ENCODE measurements around the gene DMPK. TPM values are rescaled to one million over a fixed set of nuclear protein-coding genes. Genes with fewer than 3 reads are reported as not detected.

Gene DMPK
- total and polyA plus RNA-seq, 5 donors from 2014 or later: 0.61 to 68.1 (median 1.5) TPM

- no peaks in the 10 kb centered on the region for H3K9me3 ChIP-seq (ENCODE audit: control insufficient read depth in 2 of 2, low read length in 2 of 2)
- no peak overlapping the region for H3K27ac ChIP-seq (ENCODE audit: insufficient read depth, low read length, poor library complexity, severe bottlenecking)
- peaks cover 0 to 13% (median 3%) of the 10 kb centered on the region in 4 donors for H3K4me1 Mint-ChIP-seq
- H3K27me3 Mint-ChIP-seq: peaks cover 9% of the 10 kb centered on the region
- H3K4me3 Mint-ChIP-seq: no peak overlapping the region
- H3K36me3 ChIP-seq (ENCODE audit: control insufficient read depth, insufficient read depth, low read length): no peaks in the 10 kb centered on the region
- DNase-seq: no peak
- no peaks in the 10 kb centered on the region for H3K36me3 Mint-ChIP-seq
- no peaks in the 10 kb centered on the region for H3K9me3 Mint-ChIP-seq
- peaks cover 27% of the 10 kb centered on the region for H3K4me1 ChIP-seq (ENCODE audit: control insufficient read depth, insufficient read depth, low read length, poor library complexity, severe bottlenecking)
- no peaks in the 10 kb centered on the region for H3K27me3 ChIP-seq (ENCODE audit: control insufficient read depth, insufficient read depth, low read length)
- no peak for ATAC-seq (ENCODE audit: low read depth in 2 of 2)
- H3K27ac Mint-ChIP-seq: peak overlapping the region in 1 of 3 donors; percentile 82
- H3K4me3 ChIP-seq (ENCODE audit: low read depth, low read length): no peak overlapping the region
Observed at GRCh38 chr19:45765702-45766295, 16.5 kb downstream of the DMPK start.

GRCh38 chr19:45764945-45765701 lies 17.2 kb downstream of the DMPK start:
- peaks cover 0 to 8% (median 3%) of the 10 kb centered on the region in 4 donors for H3K4me1 Mint-ChIP-seq
- H3K4me3 Mint-ChIP-seq: peak overlapping the region in 3 of 4 donors; percentile 65 to 77 (median 74)
- H3K9me3 Mint-ChIP-seq: no peaks in the 10 kb centered on the region
- no peak for ATAC-seq (ENCODE audit: low read depth in 2 of 2)
- DNase-seq: no peak
- H3K27ac ChIP-seq (ENCODE audit: insufficient read depth, low read length, poor library complexity, severe bottlenecking): no peak overlapping the region
- no peaks in the 10 kb centered on the region for H3K27me3 ChIP-seq (ENCODE audit: control insufficient read depth, insufficient read depth, low read length)
- no peaks in the 10 kb centered on the region for H3K9me3 ChIP-seq (ENCODE audit: control insufficient read depth in 2 of 2, low read length in 2 of 2)
- no peak overlapping the region for H3K4me3 ChIP-seq (ENCODE audit: low read depth, low read length)
- H3K36me3 ChIP-seq (ENCODE audit: control insufficient read depth, insufficient read depth, low read length): no peaks in the 10 kb centered on the region
- no peaks in the 10 kb centered on the region for H3K36me3 Mint-ChIP-seq
- peaks cover 9% of the 10 kb centered on the region for H3K27me3 Mint-ChIP-seq
- no peak overlapping the region for H3K27ac Mint-ChIP-seq
- peaks cover 21% of the 10 kb centered on the region for H3K4me1 ChIP-seq (ENCODE audit: control insufficient read depth, insufficient read depth, low read length, poor library complexity, severe bottlenecking)

GRCh38 chr19:45764475-45764874 lies 17.8 kb downstream of the DMPK start:
- Mint-ChIP-seq H3K4me1 (peaks cover 0 to 3% (median under 1%) of the 10 kb centered on the region in 4 donors), H3K27ac (no peak overlapping the region), H3K9me3 (no peaks in the 10 kb centered on the region), H3K4me3 (peak overlapping the region in 1 of 4 donors; percentile 77), H3K27me3 (peaks cover 4% of the 10 kb centered on the region), H3K36me3 (no peaks in the 10 kb centered on the region)
- Histone ChIP-seq H3K27ac (ENCODE audit: insufficient read depth, low read length, poor library complexity, severe bottlenecking) (no peak overlapping the region), H3K9me3 (ENCODE audit: control insufficient read depth in 2 of 2, low read length in 2 of 2) (no peaks in the 10 kb centered on the region), H3K36me3 (ENCODE audit: control insufficient read depth, insufficient read depth, low read length) (no peaks in the 10 kb centered on the region), H3K27me3 (ENCODE audit: control insufficient read depth, insufficient read depth, low read length) (no peaks in the 10 kb centered on the region), H3K4me3 (ENCODE audit: low read depth, low read length) (no peak overlapping the region), H3K4me1 (ENCODE audit: control insufficient read depth, insufficient read depth, low read length, poor library complexity, severe bottlenecking) (peaks cover 14% of the 10 kb centered on the region)
- ATAC-seq (ENCODE audit: low read depth in 2 of 2) (no peak), DNase-seq (no peak)

- Histone ChIP-seq H3K36me3 (ENCODE audit: control insufficient read depth, insufficient read depth, low read length) (no peaks in the 10 kb centered on the region), H3K27me3 (ENCODE audit: control insufficient read depth, insufficient read depth, low read length) (no peaks in the 10 kb centered on the region), H3K4me3 (ENCODE audit: low read depth, low read length) (no peak overlapping the region), H3K4me1 (ENCODE audit: control insufficient read depth, insufficient read depth, low read length, poor library complexity, severe bottlenecking) (peaks cover 10% of the 10 kb centered on the region), H3K27ac (ENCODE audit: insufficient read depth, low read length, poor library complexity, severe bottlenecking) (no peak overlapping the region), H3K9me3 (ENCODE audit: control insufficient read depth in 2 of 2, low read length in 2 of 2) (no peaks in the 10 kb centered on the region)
- no peak for DNase-seq
- Mint-ChIP-seq H3K4me1 (no peaks in the 10 kb centered on the region), H3K27ac (no peak overlapping the region), H3K36me3 (no peaks in the 10 kb centered on the region), H3K9me3 (no peaks in the 10 kb centered on the region), H3K4me3 (no peak overlapping the region), H3K27me3 (peaks cover under 1% of the 10 kb centered on the region)
- no peak for ATAC-seq (ENCODE audit: low read depth in 2 of 2)
Observed at GRCh38 chr19:45763691-45764294, 18.5 kb downstream of the DMPK start.

- H3K4me3 ChIP-seq (ENCODE audit: low read depth, low read length): no peak overlapping the region
- H3K27me3 ChIP-seq (ENCODE audit: control insufficient read depth, insufficient read depth, low read length): no peaks in the 10 kb centered on the region
- H3K4me1 ChIP-seq (ENCODE audit: control insufficient read depth, insufficient read depth, low read length, poor library complexity, severe bottlenecking): peaks cover 6% of the 10 kb centered on the region
- no peaks in the 10 kb centered on the region for H3K4me1 Mint-ChIP-seq
- no peaks in the 10 kb centered on the region for H3K9me3 ChIP-seq (ENCODE audit: control insufficient read depth in 2 of 2, low read length in 2 of 2)
- H3K36me3 ChIP-seq (ENCODE audit: control insufficient read depth, insufficient read depth, low read length): no peaks in the 10 kb centered on the region
- no peak overlapping the region for H3K4me3 Mint-ChIP-seq
- no peaks in the 10 kb centered on the region for H3K9me3 Mint-ChIP-seq
- ATAC-seq (ENCODE audit: low read depth in 2 of 2) (no peak), DNase-seq (no peak)
- H3K27ac ChIP-seq (ENCODE audit: insufficient read depth, low read length, poor library complexity, severe bottlenecking): no peak overlapping the region
- no peak overlapping the region for H3K27ac Mint-ChIP-seq
- H3K27me3 Mint-ChIP-seq: no peaks in the 10 kb centered on the region
- H3K36me3 Mint-ChIP-seq: no peaks in the 10 kb centered on the region
Observed at GRCh38 chr19:45762870-45763631, 19.2 kb downstream of the DMPK start.

- no peaks in the 10 kb centered on the region for H3K9me3 Mint-ChIP-seq
- no peak overlapping the region for H3K4me3 Mint-ChIP-seq
- Histone ChIP-seq H3K27ac (ENCODE audit: insufficient read depth, low read length, poor library complexity, severe bottlenecking) (no peak overlapping the region), H3K4me1 (ENCODE audit: control insufficient read depth, insufficient read depth, low read length, poor library complexity, severe bottlenecking) (no peaks in the 10 kb centered on the region), H3K9me3 (ENCODE audit: control insufficient read depth in 2 of 2, low read length in 2 of 2) (no peaks in the 10 kb centered on the region), H3K27me3 (ENCODE audit: control insufficient read depth, insufficient read depth, low read length) (no peaks in the 10 kb centered on the region), H3K4me3 (ENCODE audit: low read depth, low read length) (no peak overlapping the region), H3K36me3 (ENCODE audit: control insufficient read depth, insufficient read depth, low read length) (no peaks in the 10 kb centered on the region)
- no peaks in the 10 kb centered on the region for H3K36me3 Mint-ChIP-seq
- DNase-seq (no peak), ATAC-seq (ENCODE audit: low read depth in 2 of 2) (no peak)
- no peaks in the 10 kb centered on the region for H3K27me3 Mint-ChIP-seq
- H3K27ac Mint-ChIP-seq: no peak overlapping the region
- no peaks in the 10 kb centered on the region for H3K4me1 Mint-ChIP-seq
Observed at GRCh38 chr19:45761714-45762113, 20.6 kb downstream of the DMPK start.

GRCh38 chr19:45758921-45759320 lies 23.4 kb downstream of the DMPK start:
- H3K4me3 Mint-ChIP-seq: no peak overlapping the region
- no peaks in the 10 kb centered on the region for H3K36me3 Mint-ChIP-seq
- Histone ChIP-seq H3K27me3 (ENCODE audit: control insufficient read depth, insufficient read depth, low read length) (no peaks in the 10 kb centered on the region), H3K4me3 (ENCODE audit: low read depth, low read length) (no peak overlapping the region), H3K4me1 (ENCODE audit: control insufficient read depth, insufficient read depth, low read length, poor library complexity, severe bottlenecking) (no peaks in the 10 kb centered on the region), H3K27ac (ENCODE audit: insufficient read depth, low read length, poor library complexity, severe bottlenecking) (no peak overlapping the region), H3K36me3 (ENCODE audit: control insufficient read depth, insufficient read depth, low read length) (no peaks in the 10 kb centered on the region), H3K9me3 (ENCODE audit: control insufficient read depth in 2 of 2, low read length in 2 of 2) (no peaks in the 10 kb centered on the region)
- H3K27me3 Mint-ChIP-seq: no peaks in the 10 kb centered on the region
- no peak for DNase-seq
- H3K4me1 Mint-ChIP-seq: no peaks in the 10 kb centered on the region
- no peak for ATAC-seq (ENCODE audit: low read depth in 2 of 2)
- H3K9me3 Mint-ChIP-seq: no peaks in the 10 kb centered on the region
- H3K27ac Mint-ChIP-seq: no peak overlapping the region
